GM18508 (cell line): ENCODE measurements around the gene ENDOU.
"Not testable (repeated sequence)": the region's sequence is repeated elsewhere in the genome, so short reads cannot be mapped to it uniquely, and the experiment has no call there.

Source experiments
- ATAC-seq: cut with Tn5 transposase; IDR thresholded peaks from one replicate; pipeline ENCODE4 v1.9.1; 2021; ENCODE audit warnings: moderate number of reproducible peaks; ENCODE audit not compliant: insufficient read depth, unreplicated experiment

The ENDOU gene

GRCh38 chr12:47700263-47700662 is 25.0 kb downstream of the ENDOU start:
- ATAC-seq = no peak

GRCh38 chr12:47698631-47699030 is 26.7 kb downstream of the ENDOU start:
- ATAC-seq = no peak

GRCh38 chr12:47698055-47698454 is 27.2 kb downstream of the ENDOU start:
- no peak for ATAC-seq

GRCh38 chr12:47689215-47689614 is 36.1 kb downstream of the ENDOU start:
- ATAC-seq = no peak

- no peak for ATAC-seq
Measured at GRCh38 chr12:47687636-47688035, 37.7 kb downstream of the ENDOU start.

- ATAC-seq = no peak
Measured at GRCh38 chr12:47686645-47687240, 38.5 kb downstream of the ENDOU start.

- ATAC-seq = no peak
Measured at GRCh38 chr12:47679785-47680184, 45.5 kb downstream of the ENDOU start.

GRCh38 chr12:47672068-47672467 is 53.2 kb downstream of the ENDOU start:
- no peak for ATAC-seq

GRCh38 chr12:47667935-47668334 is 57.4 kb downstream of the ENDOU start:
- ATAC-seq = not testable (repeated sequence)
